Thoracic aorta (tissue), 2 donors: Measurements from ENCODE around the gene LITAF. TPM values are rescaled to one million over a fixed set of nuclear protein-coding genes. Genes with fewer than 3 reads are reported as not detected.

ENCODE experiments used
- ATAC-seq: fragments of 150-250 bp; one replicate; pipeline ENCODE4 v1.8.0; 2017; ENCODE audit warnings: low read depth; ENCODE audit not compliant: insufficient number of reproducible peaks, low FRiP score
- DNase-seq: peaks from one replicate; pipeline ENCODE4 v3.0.0-alpha.2; 2020; ENCODE audit warnings: low spot score
- H3K27ac ChIP-seq, 2 donors: fragments of 200-600 bp; sonication (generic); 1 replicate in 1 of 2; 2 replicates in 1 of 2; pipeline ENCODE4 v1.5.1; 2016; ENCODE audit warnings: mild to moderate bottlenecking in 2 of 2, moderate library complexity in 2 of 2
- H3K27me3 ChIP-seq: fragments of 200-600 bp; sonication (generic); replicated peaks from 2 replicates; pipeline ENCODE4 v1.6.0; 2016; ENCODE audit warnings: mild to moderate bottlenecking; ENCODE audit not compliant: insufficient read depth
- H3K36me3 ChIP-seq: fragments of 200-600 bp; sonication (generic); one replicate; pipeline ENCODE4 v1.5.1; 2016
- H3K4me1 ChIP-seq, 2 donors: fragments of 200-600 bp; sonication (generic); 1 replicate in 1 of 2; 2 replicates in 1 of 2; pipeline versions ENCODE4 v1.5.1 to v1.6.0; 2016; ENCODE audit warnings: low read depth in 2 of 2, mild to moderate bottlenecking in 1 of 2; ENCODE audit not compliant: control insufficient read depth in 1 of 2
- H3K4me3 ChIP-seq: fragments of 200-600 bp; sonication (generic); 2 replicates; pipeline ENCODE4 v1.5.1; 2016; ENCODE audit warnings: mild to moderate bottlenecking
- H3K9me3 ChIP-seq: fragments of 200-600 bp; sonication (generic); 2 replicates; pipeline ENCODE4 v1.5.1; 2016
- CTCF ChIP-seq: fragments of 200-600 bp; sonication (generic); IDR thresholded peaks from one replicate; pipeline ENCODE4 v1.5.1; 2019; ENCODE audit warnings: antibody characterized with exemption
- total RNA-seq, 2 donors: library from RNA; depleted of rRNA; stranded (reverse); fragments of >200 nt; gene quantifications; one replicate each; pipeline versions ENCODE4 v1.1.0 to v1.2.3, GENCODE V29; 2016

LITAF gene
- total RNA-seq, 2 donors from 2014 or later: 124 to 146 TPM

GRCh38 chr16:11535494-11535893, 51.2 kb downstream of the LITAF start:
- TF ChIP-seq CTCF: no peak
- no peaks in the 10 kb centered on the region for H3K27me3 ChIP-seq
- no peak overlapping the region for H3K27ac ChIP-seq
- H3K4me1 ChIP-seq: no peaks in the 10 kb centered on the region
- H3K36me3 ChIP-seq: no peaks in the 10 kb centered on the region
- H3K9me3 ChIP-seq: no peaks in the 10 kb centered on the region
- DNase-seq: no peak
- H3K4me3 ChIP-seq: no peak overlapping the region
- no peak for ATAC-seq

- H3K4me1 ChIP-seq: no peaks in the 10 kb centered on the region
- H3K27me3 ChIP-seq: no peaks in the 10 kb centered on the region
- H3K27ac ChIP-seq: no peak overlapping the region
- H3K9me3 ChIP-seq: no peaks in the 10 kb centered on the region
- DNase-seq: no peak
- no peak overlapping the region for H3K4me3 ChIP-seq
- no peak for ATAC-seq
- TF ChIP-seq CTCF: no peak
- no peaks in the 10 kb centered on the region for H3K36me3 ChIP-seq
These were observed 52.5 kb downstream of the LITAF start for GRCh38 chr16:11534262-11534661.

- no peak for ATAC-seq
- no peak overlapping the region for H3K4me3 ChIP-seq
- H3K27ac ChIP-seq: no peak overlapping the region
These were observed 53.1 kb downstream of the LITAF start for GRCh38 chr16:11533588-11533987.

GRCh38 chr16:11530171-11530940, 56.4 kb downstream of the LITAF start:
- no peak for DNase-seq
- H3K9me3 ChIP-seq: no peaks in the 10 kb centered on the region
- H3K36me3 ChIP-seq: no peaks in the 10 kb centered on the region
- no peak for TF ChIP-seq CTCF
- H3K27ac ChIP-seq: no peak overlapping the region
- no peaks in the 10 kb centered on the region for H3K27me3 ChIP-seq
- no peak overlapping the region for H3K4me3 ChIP-seq
- peaks cover 0 to 16% of the 10 kb centered on the region in 2 donors for H3K4me1 ChIP-seq
- no peak for ATAC-seq

More at GRCh38 chr16:11533588-11533987, 53.1 kb downstream of the LITAF start:
- no peak for TF ChIP-seq CTCF
- Histone ChIP-seq H3K4me1 (no peaks in the 10 kb centered on the region), H3K27me3 (no peaks in the 10 kb centered on the region), H3K9me3 (no peaks in the 10 kb centered on the region), H3K36me3 (no peaks in the 10 kb centered on the region)
- DNase-seq: no peak

GRCh38 chr16:11529285-11529684, 57.4 kb downstream of the LITAF start:
- Histone ChIP-seq H3K4me1 (peaks cover 0 to 16% of the 10 kb centered on the region in 2 donors), H3K27ac (no peak overlapping the region), H3K9me3 (no peaks in the 10 kb centered on the region), H3K4me3 (no peak overlapping the region), H3K36me3 (no peaks in the 10 kb centered on the region), H3K27me3 (no peaks in the 10 kb centered on the region)
- ATAC-seq: no peak
- TF ChIP-seq CTCF: no peak
- no peak for DNase-seq
